ENCODE results near the gene SDHAF2. TPM values are rescaled to one million over a fixed set of nuclear protein-coding genes. Genes with fewer than 3 reads are reported as not detected.

SDHAF2 gene
- total and polyA plus RNA-seq, 2 of the 13 experiments (the other 11 are each of a cell fraction or from before 2014, with no cell fraction given), result 44.2 to 70.4 TPM

GRCh38 chr11:61439615-61440014, 9.7 kb downstream of the SDHAF2 start:
- Histone ChIP-seq H3K9ac (ENCODE audit: insufficient read depth, low read depth, low read length) (no peak overlapping the region), H3K27me3 (ENCODE audit: control insufficient read depth in 1 of 2, insufficient read depth in 2 of 2, low read length in 2 of 2) (no peaks in the 10 kb centered on the region), H3K4me3 (replicated peaks in 1 of 3; ENCODE audit: insufficient read depth in 1 of 3, low read depth in 2 of 3, low read length in 3 of 3) (no peak overlapping the region), H3K79me2 (ENCODE audit: insufficient read depth, low read length) (peaks cover 32% of the 10 kb centered on the region), H3K9me3 (ENCODE audit: low read length) (no peaks in the 10 kb centered on the region), H3K27ac (ENCODE audit: extremely low read length, insufficient read depth, low read length) (no peak overlapping the region), H3K36me3 (replicated peaks in 1 of 2; ENCODE audit: control insufficient read depth in 1 of 2, insufficient read depth in 2 of 2, low read length in 2 of 2) (peaks cover 21 to 49% of the 10 kb centered on the region in 2 experiments), H3K4me1 (ENCODE audit: insufficient read depth, low read length) (peaks cover 36% of the 10 kb centered on the region), H4K20me1 (ENCODE audit: insufficient read depth, low read length) (peaks cover 14% of the 10 kb centered on the region; the same call in 1 of the 2 replicates), H2AFZ (ENCODE audit: low read length) (no peak overlapping the region), H3K4me2 (ENCODE audit: low read depth, low read length) (no peak overlapping the region)
- POLR2A ChIA-PET, result interaction anchor here (3.2 kb wide), 1 partner anchor 10 kb away, joined by 15 read pairs; the partner anchor contains the start of genes CPSF7 and SDHAF2
- CTCF ChIA-PET (ENCODE audit: low intra/inter-chr PET ratio, low total read pairs), result no interaction called here
- intact Hi-C loops (cut with micrococcal nuclease; ENCODE audit: unreplicated experiment) (no loop called here), in situ Hi-C loops (cut with HindIII; ENCODE audit: extremely low pct_ligation_motif_present, low pct_unique_long_range_greater_than_20kb) (no loop called here)
- BruUV-seq (replicated peaks), result no TSS peak
- ATAC-seq (no peak), FAIRE-seq (no peak), DNase-seq (ENCODE audit: low spot score) (peak; percentile 14)
- 93% methylated on average over 1 of the region's 1 CpG for WGBS (ENCODE audit: low lambda C conversion rate)
- TF ChIP-seq ZNF274 (CRISPR knock-in tag; IDR thresholded peaks at IDR 0.05) (no peak), FOXP1 (IDR thresholded peaks at IDR 0.05) (no peak), FOXP1 (CRISPR knock-in tag; IDR thresholded peaks at IDR 0.05) (0 out of 2 replicates have a peak, but pooled peaks have one; percentile 7), SOX5 (CRISPR knock-in tag; IDR thresholded peaks at IDR 0.05; ENCODE audit: borderline replicate concordance) (peak; percentile 28; the same call in 1 of the 2 replicates), ZNF383 (CRISPR knock-in tag; IDR thresholded peaks at IDR 0.05; ENCODE audit: borderline replicate concordance) (no peak), SOX13 (IDR thresholded peaks at IDR 0.05) (no peak), SOX13 (CRISPR knock-in tag; conservative IDR thresholded peaks at IDR 0.05 in 1 of 2, IDR thresholded peaks at IDR 0.05 in 1 of 2) (peak in 1 of 2 experiments; percentile 67; a peak in 2 of 4 replicates)

GRCh38 chr11:61442616-61443015, 12.7 kb downstream of the SDHAF2 start:
- FAIRE-seq (no peak), DNase-seq (ENCODE audit: low spot score) (no peak), ATAC-seq (no peak)
- intact Hi-C loops (cut with micrococcal nuclease; ENCODE audit: unreplicated experiment), result no loop called here
- Histone ChIP-seq H4K20me1 (ENCODE audit: insufficient read depth, low read length) (0 out of 2 replicates have a peak, but pooled peaks cover 7% of the 10 kb centered on the region), H3K27me3 (ENCODE audit: control insufficient read depth in 1 of 2, insufficient read depth in 2 of 2, low read length in 2 of 2) (no peaks in the 10 kb centered on the region), H3K4me1 (ENCODE audit: insufficient read depth, low read length) (peaks cover 22% of the 10 kb centered on the region), H3K36me3 (replicated peaks in 1 of 2; ENCODE audit: control insufficient read depth in 1 of 2, insufficient read depth in 2 of 2, low read length in 2 of 2) (peaks cover 24 to 55% of the 10 kb centered on the region in 2 experiments), H3K4me2 (ENCODE audit: low read depth, low read length) (no peak overlapping the region), H3K79me2 (ENCODE audit: insufficient read depth, low read length) (peaks cover 8% of the 10 kb centered on the region), H2AFZ (ENCODE audit: low read length) (no peak overlapping the region), H3K9me3 (ENCODE audit: low read length) (no peaks in the 10 kb centered on the region), H3K4me3 (replicated peaks in 1 of 3; ENCODE audit: insufficient read depth in 1 of 3, low read depth in 2 of 3, low read length in 3 of 3) (no peak overlapping the region), H3K9ac (ENCODE audit: insufficient read depth, low read depth, low read length) (no peak overlapping the region), H3K27ac (ENCODE audit: extremely low read length, insufficient read depth, low read length) (no peak overlapping the region)
- in situ Hi-C loops (cut with HindIII; ENCODE audit: extremely low pct_ligation_motif_present, low pct_unique_long_range_greater_than_20kb), result no loop called here
- 97% methylated on average over 6 of the region's 6 CpGs for WGBS (ENCODE audit: low lambda C conversion rate)
- CTCF ChIA-PET (ENCODE audit: low intra/inter-chr PET ratio, low total read pairs), result no interaction called here
- POLR2A ChIA-PET, result no interaction called here
- BruUV-seq (replicated peaks), result no TSS peak
- no peak for TF ChIP-seq ZSCAN22 (CRISPR knock-in tag; IDR thresholded peaks at IDR 0.05)
- TF ChIP-seq ZNF281 (CRISPR knock-in tag; IDR thresholded peaks at IDR 0.05; ENCODE audit: borderline replicate concordance), result no peak
- TF ChIP-seq HNF1A (IDR thresholded peaks at IDR 0.05; ENCODE audit: low read depth), result no peak
- TF ChIP-seq HNF1A (CRISPR knock-in tag; IDR thresholded peaks at IDR 0.05; ENCODE audit: borderline replicate concordance), result no peak
- TF ChIP-seq ARNT2 (CRISPR knock-in tag; IDR thresholded peaks at IDR 0.05; ENCODE audit: low read depth), result no peak
- TF ChIP-seq RBAK (CRISPR knock-in tag; IDR thresholded peaks at IDR 0.05), result no peak
